Measurements from ENCODE around the gene FRMD1.

GRCh38 chr6:168095716-168096250 is 16.8 kb upstream of the FRMD1 start:
- no peak for TF ChIP-seq CTCF (IDR thresholded peaks at IDR 0.05)
- no peak for TF ChIP-seq EZH2 (IDR thresholded peaks at IDR 0.05; ENCODE audit: borderline replicate concordance, insufficient read depth, low read depth, low read length, poor library complexity, severe bottlenecking)
